K562 (cell line): ENCODE results near the gene ABCB6. TPM values are rescaled to one million over a fixed set of nuclear protein-coding genes. Genes with fewer than 3 reads are reported as not detected.

Source experiments
- CREM ChIP-seq: IDR thresholded peaks from 2 replicates; pipeline ENCODE4 v1.6.1; 2014; ENCODE audit warnings: antibody characterized with exemption, low read depth
- CTBP1 ChIP-seq: fragments of 450-650 bp; IDR thresholded peaks from 2 replicates; pipeline ENCODE4 v1.6.1; 2016; ENCODE audit warnings: borderline replicate concordance
- FOXK2 ChIP-seq, 2 experiments: fragments of 450-650 bp; IDR thresholded peaks in 1 of 2; conservative IDR thresholded peaks in 1 of 2; 2 replicates each; pipeline ENCODE4 v1.6.1; 2016; ENCODE audit warnings: low read depth in 2 of 2, mild to moderate bottlenecking in 1 of 2
- GATAD2B ChIP-seq: fragments of 450-650 bp; IDR thresholded peaks from 2 replicates; pipeline ENCODE4 v1.6.1; 2017; ENCODE audit warnings: mild to moderate bottlenecking, borderline replicate concordance
- HMGN3 ChIP-seq: IDR thresholded peaks from 2 replicates; pipeline ENCODE4 v1.6.1; 2011; ENCODE audit warnings: borderline replicate concordance, low read depth, mild to moderate bottlenecking, mixed read lengths, low read length; ENCODE audit not compliant: insufficient read length; ENCODE audit errors: extremely low read depth
- KDM5B ChIP-seq: fragments of 200-600 bp; sonication (generic); IDR thresholded peaks from 2 replicates; pipeline ENCODE4 v1.6.1; 2012; ENCODE audit warnings: low read depth, mild to moderate bottlenecking, moderate library complexity, low read length, control low read depth, inconsistent platforms; ENCODE audit not compliant: insufficient replicate concordance
- RBFOX2 ChIP-seq: fragments of 200-400 bp; formaldehyde crosslinking; IDR thresholded peaks from 2 replicates; pipeline ENCODE4 v1.6.1; 2017; ENCODE audit warnings: low read depth, mild to moderate bottlenecking, low read length, moderate library complexity
- RUNX1 ChIP-seq: sonication (generic); IDR thresholded peaks from 2 replicates; pipeline ENCODE4 v1.6.1; 2016; ENCODE audit warnings: antibody characterized with exemption, low read depth
- polyA plus RNA-seq, 8 experiments: library from polyadenylated mRNA; depleted of rRNA in 4 of 8; stranded (reverse) in 5 of 8; unstranded in 3 of 8; fragments of >200 nt; fragmentation: Nextera tagmentation in 2 of 8; fragmentation: Illumina TruSeq in 1 of 8; extraction: Ambion mirVana in 2 of 8; extraction: Trizol in 1 of 8; gene quantifications; 2 replicates each; pipeline versions ENCODE4 v1.2.1 to v1.2.3, GENCODE V29; 2011 to 2014; ENCODE audit warnings: inconsistent platforms in 1 of 8, missing spikeins in 1 of 8
- total RNA-seq, 7 experiments: library from RNA; depleted of rRNA in 6 of 7; stranded (reverse); fragments of >200 nt in 6 of 7; fragmentation: Illumina TruSeq in 2 of 7; extraction: Trizol in 2 of 7; gene quantifications; 2 replicates each; pipeline versions ENCODE4 v1.2.1 to v1.2.3, GENCODE V29; 2011 to 2021; ENCODE audit warnings: low replicate concordance in 1 of 7
- TF ChIP-seq, protein P1 (sequence below), 2 experiments: IDR thresholded peaks; 2 replicates each; pipeline ENCODE4 v1.6.1; 2012; ENCODE audit warnings: improper control_type of control experiment in 2 of 2, low read depth in 2 of 2, low read length in 2 of 2, borderline replicate concordance in 1 of 2
- TF ChIP-seq, protein P2 (sequence below): fragments of 450-650 bp; IDR thresholded peaks from 2 replicates; pipeline ENCODE4 v1.6.1; 2016
- TF ChIP-seq, protein P3 (sequence below): fragments of 450-650 bp; conservative IDR thresholded peaks from 2 replicates; pipeline ENCODE4 v1.6.1; 2016; ENCODE audit warnings: missing genetic modification characterization, low read depth, mild to moderate bottlenecking, control low read depth, missing compliant biosample characterization
- TF ChIP-seq, protein P4 (sequence below): fragments of 450-650 bp; formaldehyde crosslinking; IDR thresholded peaks from 2 replicates; pipeline ENCODE4 v1.4.0; 2022; ENCODE audit warnings: missing genetic modification characterization
- TF ChIP-seq, protein P5 (sequence below), 2 experiments: fragments of 450-650 bp in 1 of 2; sonication (generic) in 1 of 2; formaldehyde crosslinking in 1 of 2; IDR thresholded peaks in 1 of 2; conservative IDR thresholded peaks in 1 of 2; 2 replicates each; pipeline versions ENCODE4 v1.6.1 to v1.8.1; 2016 to 2023; ENCODE audit warnings: mild to moderate bottlenecking in 2 of 2, moderate library complexity in 2 of 2, inconsistent platforms in 1 of 2, missing genetic modification reagents in 1 of 2
- TF ChIP-seq, protein P6 (sequence below): fragments of 200-400 bp; formaldehyde crosslinking; IDR thresholded peaks from 2 replicates; pipeline ENCODE4 v1.6.1; 2017; ENCODE audit warnings: mild to moderate bottlenecking, low read depth, low read length, moderate library complexity

The ABCB6 gene
- total and polyA plus RNA-seq, 9 of the 15 experiments (the other 6 are each of a cell fraction or from before 2014, with no cell fraction given) = 3.7 to 29.8 (median 16.8) TPM

DNA sequence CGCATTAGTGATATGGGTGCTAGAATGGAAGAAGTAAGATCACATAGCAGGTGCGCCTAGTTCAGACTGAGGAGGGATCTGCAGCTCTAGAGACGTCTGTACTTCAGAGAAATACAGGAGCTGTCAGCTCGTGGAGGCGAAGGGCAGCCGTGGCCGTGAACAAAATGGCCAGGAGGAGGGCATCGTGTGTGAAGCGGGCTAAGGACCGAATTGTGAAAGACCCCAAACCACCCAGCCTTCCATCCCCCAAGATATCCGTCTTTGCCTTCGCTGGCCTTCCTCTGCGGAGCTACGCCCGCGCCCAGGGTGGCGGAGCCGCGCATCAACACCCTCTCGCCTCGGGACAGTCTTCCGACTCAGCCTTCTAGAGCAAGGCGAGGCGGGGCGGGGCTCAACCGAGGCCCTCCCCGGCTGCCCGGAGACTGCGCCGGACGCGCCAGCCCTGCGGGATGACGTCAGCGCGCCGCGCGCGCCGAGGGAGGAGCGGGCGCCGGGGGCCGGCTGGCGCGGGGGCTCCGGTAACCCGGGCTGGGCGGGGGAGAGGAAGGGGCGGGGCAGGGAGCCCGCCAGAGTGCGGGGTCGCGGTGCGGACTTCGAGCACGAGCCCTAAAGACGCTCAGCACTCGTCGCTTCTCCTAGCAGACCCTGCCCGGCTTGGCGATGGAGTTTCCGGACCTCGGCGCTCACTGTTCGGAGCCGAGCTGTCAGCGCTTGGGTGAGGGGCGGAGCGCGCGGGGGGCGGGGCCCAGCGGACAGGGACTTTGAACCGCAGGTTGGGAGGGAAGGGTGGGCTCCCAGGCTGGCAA lies 12.2 kb downstream of the ABCB6 start, which contains the start of gene ZFAND2B (continued):
- TF ChIP-seq, protein P1, sequence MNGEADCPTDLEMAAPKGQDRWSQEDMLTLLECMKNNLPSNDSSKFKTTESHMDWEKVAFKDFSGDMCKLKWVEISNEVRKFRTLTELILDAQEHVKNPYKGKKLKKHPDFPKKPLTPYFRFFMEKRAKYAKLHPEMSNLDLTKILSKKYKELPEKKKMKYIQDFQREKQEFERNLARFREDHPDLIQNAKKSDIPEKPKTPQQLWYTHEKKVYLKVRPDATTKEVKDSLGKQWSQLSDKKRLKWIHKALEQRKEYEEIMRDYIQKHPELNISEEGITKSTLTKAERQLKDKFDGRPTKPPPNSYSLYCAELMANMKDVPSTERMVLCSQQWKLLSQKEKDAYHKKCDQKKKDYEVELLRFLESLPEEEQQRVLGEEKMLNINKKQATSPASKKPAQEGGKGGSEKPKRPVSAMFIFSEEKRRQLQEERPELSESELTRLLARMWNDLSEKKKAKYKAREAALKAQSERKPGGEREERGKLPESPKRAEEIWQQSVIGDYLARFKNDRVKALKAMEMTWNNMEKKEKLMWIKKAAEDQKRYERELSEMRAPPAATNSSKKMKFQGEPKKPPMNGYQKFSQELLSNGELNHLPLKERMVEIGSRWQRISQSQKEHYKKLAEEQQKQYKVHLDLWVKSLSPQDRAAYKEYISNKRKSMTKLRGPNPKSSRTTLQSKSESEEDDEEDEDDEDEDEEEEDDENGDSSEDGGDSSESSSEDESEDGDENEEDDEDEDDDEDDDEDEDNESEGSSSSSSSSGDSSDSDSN (IDR thresholded peaks at IDR 0.05; ENCODE audit: borderline replicate concordance in 1 of 2, low read depth in 2 of 2, low read length in 2 of 2) = 0 out of 4 replicates have a peak, but pooled peaks have one; percentile 24 to 50
- TF ChIP-seq CREM = peak; percentile 89
- TF ChIP-seq, protein P2, sequence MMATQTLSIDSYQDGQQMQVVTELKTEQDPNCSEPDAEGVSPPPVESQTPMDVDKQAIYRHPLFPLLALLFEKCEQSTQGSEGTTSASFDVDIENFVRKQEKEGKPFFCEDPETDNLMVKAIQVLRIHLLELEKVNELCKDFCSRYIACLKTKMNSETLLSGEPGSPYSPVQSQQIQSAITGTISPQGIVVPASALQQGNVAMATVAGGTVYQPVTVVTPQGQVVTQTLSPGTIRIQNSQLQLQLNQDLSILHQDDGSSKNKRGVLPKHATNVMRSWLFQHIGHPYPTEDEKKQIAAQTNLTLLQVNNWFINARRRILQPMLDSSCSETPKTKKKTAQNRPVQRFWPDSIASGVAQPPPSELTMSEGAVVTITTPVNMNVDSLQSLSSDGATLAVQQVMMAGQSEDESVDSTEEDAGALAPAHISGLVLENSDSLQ = 0 out of 2 replicates have a peak, but pooled peaks have one; percentile 13
- TF ChIP-seq RUNX1 = 0 out of 2 replicates have a peak, but pooled peaks have one; percentile 73
- TF ChIP-seq CTBP1 = peak; percentile 78
- TF ChIP-seq KDM5B = peak; percentile 91
- TF ChIP-seq, protein P3, sequence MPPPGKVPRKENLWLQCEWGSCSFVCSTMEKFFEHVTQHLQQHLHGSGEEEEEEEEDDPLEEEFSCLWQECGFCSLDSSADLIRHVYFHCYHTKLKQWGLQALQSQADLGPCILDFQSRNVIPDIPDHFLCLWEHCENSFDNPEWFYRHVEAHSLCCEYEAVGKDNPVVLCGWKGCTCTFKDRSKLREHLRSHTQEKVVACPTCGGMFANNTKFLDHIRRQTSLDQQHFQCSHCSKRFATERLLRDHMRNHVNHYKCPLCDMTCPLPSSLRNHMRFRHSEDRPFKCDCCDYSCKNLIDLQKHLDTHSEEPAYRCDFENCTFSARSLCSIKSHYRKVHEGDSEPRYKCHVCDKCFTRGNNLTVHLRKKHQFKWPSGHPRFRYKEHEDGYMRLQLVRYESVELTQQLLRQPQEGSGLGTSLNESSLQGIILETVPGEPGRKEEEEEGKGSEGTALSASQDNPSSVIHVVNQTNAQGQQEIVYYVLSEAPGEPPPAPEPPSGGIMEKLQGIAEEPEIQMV (tag) = no peak
- peak; percentile 91 for TF ChIP-seq RBFOX2
- TF ChIP-seq FOXK2 (conservative IDR thresholded peaks at IDR 0.05 in 1 of 2, IDR thresholded peaks at IDR 0.05 in 1 of 2; ENCODE audit: low read depth in 2 of 2) = peak in 1 of 2 experiments; percentile 53; a peak in 1 of 4 replicates
- TF ChIP-seq HMGN3 = peak; percentile 62
- TF ChIP-seq, protein P4, sequence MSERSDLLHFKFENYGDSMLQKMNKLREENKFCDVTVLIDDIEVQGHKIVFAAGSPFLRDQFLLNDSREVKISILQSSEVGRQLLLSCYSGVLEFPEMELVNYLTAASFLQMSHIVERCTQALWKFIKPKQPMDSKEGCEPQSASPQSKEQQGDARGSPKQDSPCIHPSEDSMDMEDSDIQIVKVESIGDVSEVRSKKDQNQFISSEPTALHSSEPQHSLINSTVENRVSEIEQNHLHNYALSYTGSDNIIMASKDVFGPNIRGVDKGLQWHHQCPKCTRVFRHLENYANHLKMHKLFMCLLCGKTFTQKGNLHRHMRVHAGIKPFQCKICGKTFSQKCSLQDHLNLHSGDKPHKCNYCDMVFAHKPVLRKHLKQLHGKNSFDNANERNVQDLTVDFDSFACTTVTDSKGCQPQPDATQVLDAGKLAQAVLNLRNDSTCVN (CRISPR knock-in tag) = no peak
- 0 out of 2 replicates have a peak, but pooled peaks have one; percentile 50 for TF ChIP-seq GATAD2B
- TF ChIP-seq, protein P5, sequence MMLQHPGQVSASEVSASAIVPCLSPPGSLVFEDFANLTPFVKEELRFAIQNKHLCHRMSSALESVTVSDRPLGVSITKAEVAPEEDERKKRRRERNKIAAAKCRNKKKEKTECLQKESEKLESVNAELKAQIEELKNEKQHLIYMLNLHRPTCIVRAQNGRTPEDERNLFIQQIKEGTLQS (IDR thresholded peaks at IDR 0.05) = peak; percentile 76
- TF ChIP-seq, protein P5 (CRISPR knock-in tag; conservative IDR thresholded peaks at IDR 0.05) = no peak
- TF ChIP-seq, protein P6, sequence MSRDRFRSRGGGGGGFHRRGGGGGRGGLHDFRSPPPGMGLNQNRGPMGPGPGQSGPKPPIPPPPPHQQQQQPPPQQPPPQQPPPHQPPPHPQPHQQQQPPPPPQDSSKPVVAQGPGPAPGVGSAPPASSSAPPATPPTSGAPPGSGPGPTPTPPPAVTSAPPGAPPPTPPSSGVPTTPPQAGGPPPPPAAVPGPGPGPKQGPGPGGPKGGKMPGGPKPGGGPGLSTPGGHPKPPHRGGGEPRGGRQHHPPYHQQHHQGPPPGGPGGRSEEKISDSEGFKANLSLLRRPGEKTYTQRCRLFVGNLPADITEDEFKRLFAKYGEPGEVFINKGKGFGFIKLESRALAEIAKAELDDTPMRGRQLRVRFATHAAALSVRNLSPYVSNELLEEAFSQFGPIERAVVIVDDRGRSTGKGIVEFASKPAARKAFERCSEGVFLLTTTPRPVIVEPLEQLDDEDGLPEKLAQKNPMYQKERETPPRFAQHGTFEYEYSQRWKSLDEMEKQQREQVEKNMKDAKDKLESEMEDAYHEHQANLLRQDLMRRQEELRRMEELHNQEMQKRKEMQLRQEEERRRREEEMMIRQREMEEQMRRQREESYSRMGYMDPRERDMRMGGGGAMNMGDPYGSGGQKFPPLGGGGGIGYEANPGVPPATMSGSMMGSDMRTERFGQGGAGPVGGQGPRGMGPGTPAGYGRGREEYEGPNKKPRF = no peak
